ENCODE results near the gene ROBO4. TPM values are rescaled to one million over a fixed set of nuclear protein-coding genes. Genes with fewer than 3 reads are reported as not detected.

ROBO4 gene
- total and polyA plus RNA-seq, 5 donors, result 11.7 to 17.4 (median 16.1) TPM

DNA sequence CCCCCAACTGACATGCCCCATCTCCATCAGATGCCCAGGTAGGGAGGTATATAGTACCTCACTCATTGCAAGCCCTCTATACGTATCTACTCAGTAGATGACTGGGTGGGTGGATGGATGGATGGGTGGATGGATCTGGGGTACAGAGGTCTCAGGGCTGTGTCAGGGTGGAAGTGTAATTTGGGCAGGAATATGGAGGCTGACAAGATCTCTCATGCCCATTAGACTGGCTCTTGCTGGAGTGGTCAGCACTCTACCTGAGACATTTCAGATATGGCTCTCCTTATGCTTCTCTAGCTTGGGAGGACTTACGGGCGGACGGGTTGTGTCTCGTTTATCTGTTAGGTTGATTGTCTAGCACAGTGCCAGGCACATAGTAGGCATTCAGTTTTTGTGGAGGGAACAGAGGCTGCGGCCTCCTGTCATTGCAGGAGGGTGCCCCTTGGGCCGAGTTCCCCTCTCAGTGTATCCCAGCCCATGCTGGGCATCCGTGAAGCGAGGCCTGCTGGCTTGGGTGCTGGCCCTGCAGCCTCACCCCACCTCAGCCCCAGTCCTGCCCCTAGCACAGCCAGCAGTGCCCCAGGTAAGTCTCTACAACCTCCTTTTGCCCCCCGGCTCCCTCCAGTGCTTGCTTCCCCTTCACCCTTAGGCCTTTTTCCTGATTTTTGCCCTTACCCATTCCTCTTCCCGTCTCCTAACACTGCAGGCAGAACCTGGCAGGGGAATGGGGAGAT is 18.7 kb downstream of the ROBO4 start:
- intact Hi-C loops (cut with DNase I), result no loop called here
- DNase-seq, result no peak
- H3K4me1 ChIP-seq (ENCODE audit: control insufficient read depth, insufficient read depth, low read length), result no peaks in the 10 kb centered on the region

DNA sequence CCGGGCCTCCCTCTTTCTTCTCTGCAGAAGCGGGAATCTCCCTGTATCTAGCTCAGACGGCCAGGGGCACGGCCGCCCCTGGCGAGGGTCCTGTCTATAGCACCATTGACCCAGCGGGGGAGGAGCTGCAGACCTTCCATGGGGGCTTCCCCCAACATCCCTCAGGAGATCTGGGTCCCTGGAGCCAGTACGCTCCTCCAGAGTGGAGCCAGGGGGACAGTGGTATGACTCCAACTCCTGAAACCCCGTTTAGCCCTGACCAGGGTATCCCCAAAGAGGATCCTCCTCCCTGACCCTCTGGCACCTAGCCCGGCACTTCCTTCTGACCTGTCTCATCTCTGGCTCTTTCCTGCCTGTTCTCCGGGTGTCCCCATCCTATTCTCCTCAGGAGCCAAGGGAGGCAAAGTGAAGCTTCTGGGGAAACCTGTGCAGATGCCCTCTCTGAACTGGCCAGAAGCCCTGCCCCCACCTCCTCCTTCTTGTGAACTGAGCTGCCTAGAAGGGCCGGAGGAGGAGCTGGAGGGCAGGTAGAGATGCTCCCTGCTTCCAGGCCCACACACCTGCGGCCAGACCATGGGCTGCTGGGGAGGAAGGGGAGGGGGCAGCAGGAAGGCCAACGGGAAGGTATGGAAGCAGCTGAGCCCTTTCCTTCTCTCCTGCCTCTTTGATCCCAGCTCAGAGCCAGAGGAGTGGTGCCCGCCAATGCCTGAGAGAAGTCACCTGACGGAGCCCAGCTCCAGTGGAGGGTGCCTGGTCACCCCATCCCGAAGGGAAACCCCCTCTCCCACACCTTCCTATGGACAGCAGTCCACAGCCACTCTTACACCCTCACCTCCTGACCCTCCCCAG is 19.5 kb downstream of the ROBO4 start:
- 55% methylated on average over 17 of the region's 17 CpGs for WGBS
- no peak for ATAC-seq
- Histone ChIP-seq H3K27ac (ENCODE audit: low read length) (no peak overlapping the region), H3K4me3 (ENCODE audit: low read length) (no peak overlapping the region), H3K27me3 (ENCODE audit: control insufficient read depth, insufficient read depth) (no peaks in the 10 kb centered on the region), H3K9me3 (ENCODE audit: control insufficient read depth, low read length) (no peaks in the 10 kb centered on the region), H3K4me1 (ENCODE audit: control insufficient read depth, insufficient read depth, low read length) (no peaks in the 10 kb centered on the region)
- DNase-seq, result no peak
- intact Hi-C loops (cut with DNase I), result no loop called here

More for the DNA sequence above, 18.7 kb downstream of the ROBO4 start:
- ATAC-seq, result no peak
- no peak overlapping the region for H3K27ac ChIP-seq (ENCODE audit: low read length)
- H3K4me3 ChIP-seq (ENCODE audit: low read length), result no peak overlapping the region
- no peaks in the 10 kb centered on the region for H3K27me3 ChIP-seq (ENCODE audit: control insufficient read depth, insufficient read depth)
- no peaks in the 10 kb centered on the region for H3K9me3 ChIP-seq (ENCODE audit: control insufficient read depth, low read length)
- 90% methylated on average over 11 of the region's 11 CpGs for WGBS

DNA sequence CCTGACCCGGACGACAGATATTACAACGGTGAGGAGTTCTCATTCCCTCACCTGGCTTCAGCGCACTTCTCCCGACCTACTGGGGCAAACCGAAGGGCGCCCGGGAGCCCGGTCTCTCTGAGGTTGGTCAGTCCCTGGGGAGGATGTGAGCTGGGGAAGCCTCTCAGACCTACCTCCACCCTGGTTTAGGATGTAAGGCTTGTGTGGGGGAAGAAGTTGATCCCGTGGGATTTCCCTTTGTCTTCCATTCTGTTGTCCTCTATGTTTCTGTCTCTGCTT is 20.1 kb downstream of the ROBO4 start:
- no peaks in the 10 kb centered on the region for H3K9me3 ChIP-seq (ENCODE audit: control insufficient read depth, low read length)
- no peak overlapping the region for H3K27ac ChIP-seq (ENCODE audit: low read length)
- DNase-seq (no peak), ATAC-seq (no peak)
- 36% methylated on average over 10 of the region's 10 CpGs for WGBS
- intact Hi-C loops (cut with DNase I), result no loop called here
- peak overlapping the region; percentile 30 for H3K4me3 ChIP-seq (ENCODE audit: low read length)
- H3K27me3 ChIP-seq (ENCODE audit: control insufficient read depth, insufficient read depth), result no peaks in the 10 kb centered on the region
- no peaks in the 10 kb centered on the region for H3K4me1 ChIP-seq (ENCODE audit: control insufficient read depth, insufficient read depth, low read length)

DNA sequence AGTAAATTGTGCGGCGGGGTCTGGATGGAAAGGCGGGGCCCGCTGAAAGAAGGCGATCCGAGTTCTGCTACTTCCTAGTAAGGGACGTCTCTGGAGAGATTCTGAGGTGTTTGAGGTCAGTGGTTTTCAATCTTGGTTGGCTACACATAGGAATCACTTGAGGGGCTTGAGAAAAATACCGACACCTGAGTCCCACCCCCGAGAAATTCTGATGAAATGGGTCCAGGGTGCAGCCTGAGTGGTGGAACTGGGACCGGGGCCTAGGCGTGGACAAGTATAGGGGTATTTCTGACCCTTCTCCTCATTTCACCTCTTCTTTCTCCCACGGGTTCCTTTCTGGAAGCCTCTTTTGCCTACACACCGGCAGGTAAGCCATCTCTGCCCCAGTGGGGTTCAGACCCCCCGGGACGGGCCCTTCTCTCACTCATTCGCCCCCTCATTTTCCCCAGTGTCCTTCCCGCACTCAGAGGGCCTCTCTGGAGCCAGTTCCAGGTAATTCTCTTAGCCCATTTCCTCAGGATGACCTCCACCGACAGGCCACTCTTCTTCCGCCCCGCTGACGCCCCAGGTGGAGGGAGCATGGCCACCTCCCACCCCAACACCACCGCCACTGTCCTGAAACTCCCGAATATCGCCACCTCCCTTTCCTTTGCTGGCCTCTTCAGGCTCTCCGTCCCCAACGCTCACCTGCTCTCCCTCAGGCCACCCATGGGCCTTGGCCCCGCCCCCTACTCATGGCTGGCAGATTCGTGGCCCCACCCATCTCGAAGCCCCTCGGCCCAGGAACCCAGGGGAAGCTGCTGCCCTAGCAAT is 20.6 kb downstream of the ROBO4 start:
- WGBS, result 14% methylated on average over 30 of the region's 30 CpGs
- Histone ChIP-seq H3K27ac (ENCODE audit: low read length) (no peak overlapping the region), H3K4me1 (ENCODE audit: control insufficient read depth, insufficient read depth, low read length) (no peaks in the 10 kb centered on the region), H3K27me3 (ENCODE audit: control insufficient read depth, insufficient read depth) (no peaks in the 10 kb centered on the region), H3K4me3 (ENCODE audit: low read length) (peak overlapping the region; percentile 30), H3K9me3 (ENCODE audit: control insufficient read depth, low read length) (no peaks in the 10 kb centered on the region)
- ATAC-seq (peak in 1 of 2 donors; percentile 0), DNase-seq (peak in 1 of 3 donors; percentile 62)
- intact Hi-C loops (cut with DNase I), result no loop called here

DNA sequence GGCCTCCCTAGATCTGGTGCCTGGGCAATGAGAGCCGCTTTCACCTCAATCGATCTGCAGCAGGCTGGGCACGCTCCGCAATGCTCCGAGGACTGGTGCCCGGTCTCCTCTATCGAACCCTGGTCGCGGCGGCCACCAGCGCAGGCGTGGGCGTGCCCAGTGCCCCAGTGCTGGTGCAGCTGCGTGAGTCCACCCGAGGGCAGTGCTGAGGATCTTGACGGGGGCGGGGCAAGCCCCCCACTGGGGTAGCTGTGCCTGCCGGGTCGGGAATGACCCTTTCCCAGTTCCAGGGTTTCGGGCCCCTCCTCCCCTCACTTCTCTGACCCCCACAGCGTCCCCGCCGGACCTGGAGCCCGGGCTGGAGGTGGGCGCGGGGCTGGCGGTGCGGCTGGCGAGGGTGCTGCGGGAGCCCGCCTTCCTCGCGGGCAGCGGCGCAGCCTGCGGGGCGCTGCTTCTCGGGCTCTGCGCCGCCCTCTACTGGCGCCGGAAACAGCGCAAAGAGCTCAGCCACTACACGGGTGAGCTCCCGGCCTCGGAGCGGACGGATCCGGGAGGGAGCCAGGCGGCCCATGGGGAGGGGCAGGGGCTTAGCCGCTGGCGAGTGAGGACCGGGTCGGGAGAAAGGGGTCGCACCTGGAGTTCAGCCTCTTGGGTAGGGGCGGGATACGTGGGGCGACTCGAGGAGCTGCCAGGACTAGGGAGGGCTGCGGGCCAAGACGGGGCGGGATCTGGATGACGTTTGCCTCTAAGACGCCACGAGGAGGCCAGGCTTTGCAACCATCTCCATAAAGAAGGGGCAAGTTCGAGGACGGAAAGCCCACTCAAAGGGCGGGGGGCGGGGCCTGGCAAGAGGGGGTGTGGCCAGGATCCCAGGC is 21.5 kb downstream of the ROBO4 start:
- Histone ChIP-seq H3K27me3 (ENCODE audit: control insufficient read depth, insufficient read depth) (no peaks in the 10 kb centered on the region), H3K4me3 (ENCODE audit: low read length) (peak overlapping the region; percentile 30), H3K4me1 (ENCODE audit: control insufficient read depth, insufficient read depth, low read length) (no peaks in the 10 kb centered on the region), H3K27ac (ENCODE audit: low read length) (peak overlapping the region; percentile 48), H3K9me3 (ENCODE audit: control insufficient read depth, low read length) (no peaks in the 10 kb centered on the region)
- WGBS, result under 1% methylated on average over 69 of the region's 69 CpGs
- intact Hi-C loops (cut with DNase I), result no loop called here
- DNase-seq (peak; percentile 93 to 96 (median 95)), ATAC-seq (peak; percentile 91 to 93)

DNA sequence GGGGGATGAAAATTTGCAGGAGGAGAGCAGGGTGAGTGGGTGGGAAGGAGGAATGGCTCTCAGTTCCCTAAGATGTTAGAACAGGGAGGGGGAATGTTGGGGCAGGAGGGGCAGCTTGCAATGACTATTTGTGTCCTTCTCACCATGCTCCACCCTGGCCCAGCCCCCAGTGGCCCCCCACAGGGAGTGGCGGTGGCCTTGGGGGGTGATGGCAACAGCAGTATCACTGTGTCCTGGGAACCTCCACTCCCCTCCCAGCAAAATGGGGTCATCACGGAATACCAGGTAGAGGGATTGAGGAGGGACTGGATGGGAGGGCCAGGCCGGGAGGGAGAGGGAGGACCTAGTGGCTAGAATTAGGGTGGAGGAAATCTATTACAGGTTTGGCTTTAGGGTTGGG is 22.3 kb downstream of the ROBO4 start:
- intact Hi-C loops (cut with DNase I), result no loop called here

DNA sequence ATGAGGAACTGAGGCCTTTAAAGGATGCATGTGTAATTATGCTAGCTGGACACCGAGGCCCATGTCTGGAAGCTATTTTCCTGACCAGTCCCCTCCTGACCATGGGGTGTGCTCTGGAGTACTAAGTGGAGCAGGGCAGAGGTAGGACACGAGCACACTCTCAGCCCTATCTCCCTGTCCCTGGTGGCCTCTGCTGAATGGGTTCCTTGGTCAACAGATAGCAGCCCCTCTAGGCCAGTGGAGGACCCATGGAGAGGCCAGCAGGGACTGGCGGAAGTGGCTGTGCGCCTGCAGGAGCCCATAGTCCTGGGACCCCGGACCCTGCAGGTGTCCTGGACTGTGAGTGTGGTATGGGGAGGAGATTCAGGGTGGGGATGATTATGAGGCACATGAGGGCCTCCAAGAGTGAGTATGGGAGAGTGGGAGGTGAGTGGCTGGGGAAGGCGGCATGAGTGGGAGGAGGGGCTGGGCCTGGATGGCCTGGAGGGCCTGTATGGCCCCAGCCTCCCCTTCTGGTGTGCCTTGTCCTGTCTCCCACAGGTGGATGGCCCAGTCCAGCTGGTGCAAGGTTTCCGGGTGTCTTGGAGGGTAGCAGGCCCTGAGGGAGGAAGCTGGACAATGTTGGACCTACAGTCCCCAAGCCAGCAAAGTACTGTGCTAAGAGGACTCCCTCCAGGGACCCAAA is 23.0 kb downstream of the ROBO4 start:
- no peak for DNase-seq
- intact Hi-C loops (cut with DNase I), result no loop called here
- ATAC-seq, result no peak
- Histone ChIP-seq H3K27me3 (ENCODE audit: control insufficient read depth, insufficient read depth) (no peaks in the 10 kb centered on the region), H3K4me3 (ENCODE audit: low read length) (no peak overlapping the region), H3K9me3 (ENCODE audit: control insufficient read depth, low read length) (no peaks in the 10 kb centered on the region), H3K27ac (ENCODE audit: low read length) (no peak overlapping the region), H3K4me1 (ENCODE audit: control insufficient read depth, insufficient read depth, low read length) (no peaks in the 10 kb centered on the region)
- 94% methylated on average over 7 of the region's 7 CpGs for WGBS

More for the DNA sequence above, 22.3 kb downstream of the ROBO4 start:
- no peaks in the 10 kb centered on the region for H3K4me1 ChIP-seq (ENCODE audit: control insufficient read depth, insufficient read depth, low read length)
- ATAC-seq, result no peak
- no peak overlapping the region for H3K27ac ChIP-seq (ENCODE audit: low read length)
- no peak overlapping the region for H3K4me3 ChIP-seq (ENCODE audit: low read length)
- no peaks in the 10 kb centered on the region for H3K9me3 ChIP-seq (ENCODE audit: control insufficient read depth, low read length)
- DNase-seq, result no peak
- H3K27me3 ChIP-seq (ENCODE audit: control insufficient read depth, insufficient read depth), result no peaks in the 10 kb centered on the region
- WGBS, result 57% methylated on average over 3 of the region's 3 CpGs

DNA sequence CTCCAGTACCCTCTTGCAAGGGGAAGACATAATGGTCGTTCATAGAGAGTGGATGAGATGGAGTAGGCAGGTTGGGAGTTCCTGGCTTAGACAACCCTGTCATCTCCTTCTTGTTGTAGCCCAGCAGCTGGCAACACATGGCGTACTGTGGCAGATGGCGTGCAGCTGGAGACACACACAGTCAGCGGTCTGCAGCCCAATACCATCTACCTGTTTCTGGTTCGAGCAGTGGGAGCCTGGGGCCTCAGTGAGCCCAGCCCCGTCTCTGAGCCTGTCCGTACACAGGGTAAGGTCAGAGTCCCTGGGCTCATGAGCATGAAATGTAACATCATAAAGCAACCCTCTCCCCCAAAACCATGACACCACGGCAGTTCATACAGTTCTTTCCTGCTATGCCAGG is 23.7 kb downstream of the ROBO4 start:
- no peaks in the 10 kb centered on the region for H3K9me3 ChIP-seq (ENCODE audit: control insufficient read depth, low read length)
- WGBS, result 87% methylated on average over 8 of the region's 8 CpGs
- no peaks in the 10 kb centered on the region for H3K27me3 ChIP-seq (ENCODE audit: control insufficient read depth, insufficient read depth)
- H3K4me1 ChIP-seq (ENCODE audit: control insufficient read depth, insufficient read depth, low read length), result no peaks in the 10 kb centered on the region
- no peak overlapping the region for H3K27ac ChIP-seq (ENCODE audit: low read length)
- intact Hi-C loops (cut with DNase I), result no loop called here
- ATAC-seq, result no peak
- DNase-seq, result no peak
- H3K4me3 ChIP-seq (ENCODE audit: low read length), result no peak overlapping the region

DNA sequence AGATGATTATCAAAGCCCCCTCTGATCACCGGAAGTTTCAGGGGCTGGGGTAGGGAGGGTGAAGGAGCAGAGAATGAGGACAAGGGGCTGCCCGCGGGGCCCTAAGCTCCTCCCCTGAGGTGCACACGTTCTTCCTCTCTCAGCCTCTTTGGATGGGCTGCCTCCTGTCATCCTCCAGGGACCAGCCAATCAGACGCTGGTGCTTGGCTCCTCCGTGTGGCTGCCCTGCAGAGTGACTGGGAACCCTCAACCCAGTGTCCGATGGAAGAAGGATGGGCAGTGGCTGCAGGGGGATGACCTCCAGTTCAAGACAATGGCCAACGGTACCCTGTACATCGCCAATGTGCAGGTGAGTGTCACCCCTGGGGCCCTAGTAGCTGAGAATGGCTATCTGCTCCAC is 24.9 kb downstream of the ROBO4 start:
- Histone ChIP-seq H3K27me3 (ENCODE audit: control insufficient read depth, insufficient read depth) (no peaks in the 10 kb centered on the region), H3K9me3 (ENCODE audit: control insufficient read depth, low read length) (no peaks in the 10 kb centered on the region), H3K4me1 (ENCODE audit: control insufficient read depth, insufficient read depth, low read length) (no peaks in the 10 kb centered on the region), H3K27ac (ENCODE audit: low read length) (no peak overlapping the region), H3K4me3 (ENCODE audit: low read length) (no peak overlapping the region)
- ATAC-seq (no peak), DNase-seq (no peak)
- intact Hi-C loops (cut with DNase I), result no loop called here
- 23% methylated on average over 9 of the region's 9 CpGs for WGBS

DNA sequence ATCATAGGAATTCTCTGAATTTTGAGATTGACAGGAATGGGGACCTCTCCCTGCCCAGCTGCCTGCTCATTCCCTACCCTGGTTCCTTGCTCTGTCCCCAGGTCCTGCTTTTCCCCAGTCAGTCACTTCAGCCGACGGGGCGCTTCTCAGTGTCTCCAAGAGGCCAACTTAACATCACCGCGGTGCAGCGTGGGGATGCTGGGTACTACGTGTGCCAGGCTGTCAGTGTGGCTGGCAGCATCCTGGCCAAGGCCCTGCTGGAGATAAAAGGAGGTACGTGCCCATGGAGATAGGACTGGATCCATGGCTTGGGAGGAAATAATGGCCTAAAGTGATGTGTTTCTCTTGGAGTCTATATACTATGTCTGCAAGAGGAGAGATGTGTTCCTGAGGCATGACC is 25.4 kb downstream of the ROBO4 start:
- H3K4me3 ChIP-seq (ENCODE audit: low read length), result no peak overlapping the region
- peak in 1 of 3 donors; percentile 39 for DNase-seq
- intact Hi-C loops (cut with DNase I), result no loop called here
- no peaks in the 10 kb centered on the region for H3K27me3 ChIP-seq (ENCODE audit: control insufficient read depth, insufficient read depth)
- H3K9me3 ChIP-seq (ENCODE audit: control insufficient read depth, low read length), result no peaks in the 10 kb centered on the region
- no peak overlapping the region for H3K27ac ChIP-seq (ENCODE audit: low read length)
- 45% methylated on average over 8 of the region's 8 CpGs for WGBS
- no peaks in the 10 kb centered on the region for H3K4me1 ChIP-seq (ENCODE audit: control insufficient read depth, insufficient read depth, low read length)
- ATAC-seq, result no peak

Measured in right cardiac atrium (tissue), 5 donors.